Prostate gland (tissue), 2 donors: ENCODE measurements around the gene ILKAP.

Source experiments
- CTCF ChIP-seq, 4 experiments: fragments of 200-600 bp in 2 of 4; fragments of 450-650 bp in 2 of 4; sonication (generic) in 2 of 4; IDR thresholded peaks; 1 replicate in 3 of 4; 2 replicates in 1 of 4; pipeline ENCODE4 v1.5.1; 2016 to 2019; ENCODE audit warnings: antibody characterized with exemption in 4 of 4, mild to moderate bottlenecking in 2 of 4, moderate library complexity in 2 of 4
- POLR2A ChIP-seq: fragments of 450-650 bp; IDR thresholded peaks from one replicate; pipeline ENCODE4 v1.6.1; 2016; ENCODE audit warnings: antibody characterized with exemption, mild to moderate bottlenecking

GRCh38 chr2:238150686-238151085 lies 52.8 kb downstream of the ILKAP start:
- TF ChIP-seq POLR2A, result no peak
- no peak for TF ChIP-seq CTCF (IDR thresholded peaks at IDR 0.05)
